CD14-positive monocyte (primary cell): Measurements from ENCODE around the gene PTPRN2. TPM values are rescaled to one million over a fixed set of nuclear protein-coding genes. Genes with fewer than 3 reads are reported as not detected.

Experiments used
- DNase-seq, 3 donors: peaks; one replicate each; pipeline ENCODE4 v3.0.0-alpha.2; 2011 to 2022
- H2AFZ ChIP-seq: 2 replicates; pipeline ENCODE4 v1.6.0; 2012; ENCODE audit warnings: mild to moderate bottlenecking, low read depth, low read length, inconsistent platforms; ENCODE audit not compliant: insufficient read depth, poor library complexity, severe bottlenecking
- H3K27ac ChIP-seq, 2 donors: 1 replicate in 1 of 2; 2 replicates in 1 of 2; pipeline ENCODE4 v1.5.1; 2012 to 2013; ENCODE audit warnings: low read length in 2 of 2, control low read depth in 1 of 2, inconsistent platforms in 1 of 2, low read depth in 1 of 2, mild to moderate bottlenecking in 1 of 2
- H3K27me3 ChIP-seq, 2 donors: one replicate each; pipeline versions ENCODE4 v1.6.0 to v1.6.1; 2011 to 2013; ENCODE audit warnings: low read length in 2 of 2; ENCODE audit not compliant: control insufficient read depth in 2 of 2, insufficient read depth in 2 of 2
- H3K36me3 ChIP-seq, 2 donors: replicated peaks in 1 of 2; 1 replicate in 1 of 2; 2 replicates in 1 of 2; pipeline versions ENCODE4 v1.5.1 to v1.6.1; 2012 to 2013; ENCODE audit warnings: low read length in 2 of 2, control low read depth in 1 of 2, inconsistent platforms in 1 of 2, mild to moderate bottlenecking in 1 of 2; ENCODE audit not compliant: insufficient read depth in 2 of 2, control insufficient read depth in 1 of 2
- H3K4me1 ChIP-seq, 2 donors: 1 replicate in 1 of 2; 2 replicates in 1 of 2; pipeline versions ENCODE4 v1.5.1 to v1.6.1; 2012 to 2013; ENCODE audit warnings: low read length in 2 of 2, control low read depth in 1 of 2, inconsistent platforms in 1 of 2, mild to moderate bottlenecking in 1 of 2, moderate library complexity in 1 of 2; ENCODE audit not compliant: insufficient read depth in 2 of 2, control insufficient read depth in 1 of 2
- H3K4me2 ChIP-seq: replicated peaks from 2 replicates; pipeline ENCODE3; 2012; ENCODE audit warnings: low read length, moderate library complexity, mild to moderate bottlenecking; ENCODE audit not compliant: poor library complexity, severe bottlenecking; ENCODE audit errors: extremely low read depth
- H3K4me3 ChIP-seq, 3 experiments: fragments of 200-600 bp in 1 of 3; sonication (generic) in 1 of 3; replicated peaks in 1 of 3; 1 replicate in 2 of 3; 2 replicates in 1 of 3; pipeline ENCODE4 v1.5.1; 2011 to 2013; ENCODE audit warnings: low read length in 3 of 3, mild to moderate bottlenecking in 3 of 3, control low read depth in 2 of 3, low read depth in 2 of 3, inconsistent platforms in 1 of 3, moderate library complexity in 1 of 3
- H3K79me2 ChIP-seq: 2 replicates; pipeline ENCODE4 v1.6.0; 2012; ENCODE audit warnings: mild to moderate bottlenecking, control low read depth, inconsistent platforms, low read length, moderate library complexity; ENCODE audit not compliant: insufficient read depth
- H3K9ac ChIP-seq: 2 replicates; pipeline ENCODE4 v1.6.0; 2017; ENCODE audit warnings: low read length, mild to moderate bottlenecking; ENCODE audit not compliant: insufficient read depth, poor library complexity, severe bottlenecking
- H3K9me3 ChIP-seq, 2 donors: replicated peaks in 1 of 2; 1 replicate in 1 of 2; 2 replicates in 1 of 2; pipeline versions ENCODE4 v1.5.1 to v1.6.1; 2012 to 2013; ENCODE audit warnings: low read length in 2 of 2, control low read depth in 1 of 2; ENCODE audit not compliant: control insufficient read depth in 1 of 2, insufficient read depth in 1 of 2
- H4K20me1 ChIP-seq: 2 replicates; pipeline ENCODE4 v1.6.0; 2012; ENCODE audit warnings: mild to moderate bottlenecking, low read length, control low read depth, moderate library complexity; ENCODE audit not compliant: insufficient read depth
- H3K27ac Mint-ChIP-seq, 7 donors: one replicate each; pipeline ENCODE4 v1.8.0; 2020; ENCODE audit warnings: mild to moderate bottlenecking in 7 of 7, mixed read lengths in 7 of 7, moderate library complexity in 6 of 7, inconsistent platforms in 2 of 7
- H3K27me3 Mint-ChIP-seq, 3 donors: one replicate each; pipeline ENCODE4 v1.8.0; 2021 to 2022; ENCODE audit warnings: low read depth in 3 of 3, mild to moderate bottlenecking in 3 of 3, mixed read lengths in 3 of 3, moderate library complexity in 3 of 3, inconsistent platforms in 1 of 3
- H3K36me3 Mint-ChIP-seq, 2 donors: one replicate each; pipeline ENCODE4 v1.8.0; 2020; ENCODE audit warnings: mixed read lengths in 2 of 2, inconsistent platforms in 1 of 2, mild to moderate bottlenecking in 1 of 2
- H3K4me1 Mint-ChIP-seq: one replicate; pipeline ENCODE4 v1.8.0; 2020; ENCODE audit warnings: mild to moderate bottlenecking, mixed read lengths
- H3K4me3 Mint-ChIP-seq, 2 donors: one replicate each; pipeline ENCODE4 v1.8.0; 2020; ENCODE audit warnings: mild to moderate bottlenecking in 2 of 2, mixed read lengths in 2 of 2, moderate library complexity in 1 of 2
- H3K9me3 Mint-ChIP-seq, 7 donors: one replicate each; pipeline ENCODE4 v1.8.0; 2020 to 2022; ENCODE audit warnings: mixed read lengths in 7 of 7, mild to moderate bottlenecking in 6 of 7, moderate library complexity in 6 of 7, inconsistent platforms in 2 of 7
- WGBS: methylation state at CpG from one replicate; pipeline ENCODE4 v1.1.5; 2013; ENCODE audit warnings: missing lambda C conversion rate; ENCODE audit not compliant: insufficient coverage; 5-methylcytosine and 5-hydroxymethylcytosine counted together
- intact Hi-C, 2 donors: fragments of 100-400 bp; cut with micrococcal nuclease; formaldehyde crosslinking; loops; one replicate each; pipeline versions ENCODE4 v1.15.0 to v1.15.1; 2023
- polyA plus RNA-seq, 3 donors: library from polyadenylated mRNA; depleted of rRNA in 1 of 3; unstranded in 2 of 3; stranded (reverse) in 1 of 3; fragments of 300-500 nt in 2 of 3; fragments of >200 nt in 1 of 3; fragmentation: Illumina TruSeq in 2 of 3; gene quantifications; 1 replicate in 2 of 3; 2 replicates in 1 of 3; pipeline ENCODE4 v1.2.3, GENCODE V29; 2012 to 2021
- TF ChIP-seq, protein P1 (sequence below): fragments of 200-600 bp; IDR thresholded peaks from one replicate; pipeline ENCODE4 v1.8.0; 2022; ENCODE audit warnings: antibody characterized with exemption, mild to moderate bottlenecking

Gene PTPRN2
- polyA plus RNA-seq, 3 donors: 0.25 to 1.4 (median 0.97) TPM

DNA sequence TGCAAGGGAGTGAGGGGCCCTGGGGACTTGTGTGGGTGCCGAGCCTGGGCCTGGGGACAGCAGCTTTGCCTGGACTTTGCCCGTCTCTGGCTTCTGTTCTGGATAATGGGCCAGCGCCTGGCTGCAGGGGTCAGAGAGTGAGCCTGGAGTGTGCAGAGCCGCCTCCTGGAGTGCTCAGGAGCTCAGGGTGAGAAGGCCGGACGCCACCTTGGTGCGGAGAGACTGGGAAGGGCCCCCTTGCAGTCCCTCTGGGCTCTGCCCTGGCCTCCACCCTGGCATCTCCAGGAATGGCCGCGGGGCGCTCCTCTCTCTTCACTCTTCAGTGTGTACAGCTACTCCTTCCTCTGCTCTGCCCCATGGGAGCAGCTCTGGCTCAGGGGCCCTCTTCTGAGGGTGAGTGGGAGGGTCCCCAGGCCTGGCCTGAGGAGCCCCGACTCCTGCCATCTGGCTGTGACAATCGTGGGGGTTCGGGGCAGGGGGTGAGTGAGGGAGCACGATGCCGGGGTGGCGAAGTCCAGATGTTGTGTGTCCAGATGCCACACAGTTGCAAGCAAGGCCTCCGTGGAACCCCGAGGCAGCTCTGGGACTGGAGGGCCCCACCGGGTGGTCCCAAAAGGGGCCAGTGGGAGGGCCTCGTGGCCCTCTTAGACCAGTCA is 1063.7 kb downstream of the PTPRN2 start:
- Histone ChIP-seq H3K4me3 (no peak overlapping the region), H3K9ac (no peak overlapping the region), H4K20me1 (no peaks in the 10 kb centered on the region), H3K79me2 (no peaks in the 10 kb centered on the region), H3K9me3 (no peaks in the 10 kb centered on the region), H3K4me1 (no peaks in the 10 kb centered on the region), H3K36me3 (no peaks in the 10 kb centered on the region), H2AFZ (no peak overlapping the region), H3K27ac (no peak overlapping the region), H3K4me2 (no peak overlapping the region), H3K27me3 (no peaks in the 10 kb centered on the region)
- TF ChIP-seq, protein P1, sequence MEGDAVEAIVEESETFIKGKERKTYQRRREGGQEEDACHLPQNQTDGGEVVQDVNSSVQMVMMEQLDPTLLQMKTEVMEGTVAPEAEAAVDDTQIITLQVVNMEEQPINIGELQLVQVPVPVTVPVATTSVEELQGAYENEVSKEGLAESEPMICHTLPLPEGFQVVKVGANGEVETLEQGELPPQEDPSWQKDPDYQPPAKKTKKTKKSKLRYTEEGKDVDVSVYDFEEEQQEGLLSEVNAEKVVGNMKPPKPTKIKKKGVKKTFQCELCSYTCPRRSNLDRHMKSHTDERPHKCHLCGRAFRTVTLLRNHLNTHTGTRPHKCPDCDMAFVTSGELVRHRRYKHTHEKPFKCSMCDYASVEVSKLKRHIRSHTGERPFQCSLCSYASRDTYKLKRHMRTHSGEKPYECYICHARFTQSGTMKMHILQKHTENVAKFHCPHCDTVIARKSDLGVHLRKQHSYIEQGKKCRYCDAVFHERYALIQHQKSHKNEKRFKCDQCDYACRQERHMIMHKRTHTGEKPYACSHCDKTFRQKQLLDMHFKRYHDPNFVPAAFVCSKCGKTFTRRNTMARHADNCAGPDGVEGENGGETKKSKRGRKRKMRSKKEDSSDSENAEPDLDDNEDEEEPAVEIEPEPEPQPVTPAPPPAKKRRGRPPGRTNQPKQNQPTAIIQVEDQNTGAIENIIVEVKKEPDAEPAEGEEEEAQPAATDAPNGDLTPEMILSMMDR: no peak
- Mint-ChIP-seq H3K4me1 (no peaks in the 10 kb centered on the region), H3K36me3 (no peaks in the 10 kb centered on the region), H3K9me3 (no peaks in the 10 kb centered on the region), H3K27ac (no peak overlapping the region), H3K4me3 (no peak overlapping the region), H3K27me3 (peaks cover 2 to 9% (median 7%) of the 10 kb centered on the region in 3 donors)
- 90% methylated on average over 15 of the region's 20 CpGs for WGBS
- intact Hi-C loops: no loop called here
- no peak for DNase-seq

DNA sequence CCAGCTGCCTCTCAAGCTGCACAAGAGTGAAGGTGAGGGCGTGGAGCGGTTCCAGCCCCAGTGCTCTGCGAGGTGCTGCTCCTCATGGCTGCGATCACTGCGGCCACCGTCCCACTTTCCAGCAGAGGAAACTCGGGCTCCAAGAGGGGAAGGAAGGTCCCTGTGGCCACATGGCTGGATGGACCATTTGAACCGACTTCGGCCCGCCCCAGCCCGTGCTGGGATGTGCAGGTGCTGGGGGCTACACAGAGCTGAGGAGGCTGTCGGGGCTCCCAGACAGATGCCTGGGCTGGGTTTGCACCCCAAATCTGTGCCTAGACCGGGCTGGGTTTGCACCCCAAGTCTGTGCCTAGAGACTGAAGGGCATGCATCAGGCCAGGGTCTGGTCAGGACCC is 1064.3 kb downstream of the PTPRN2 start:
- Mint-ChIP-seq H3K4me1 (no peaks in the 10 kb centered on the region), H3K4me3 (no peak overlapping the region), H3K27me3 (peaks cover 2 to 13% (median 7%) of the 10 kb centered on the region in 3 donors), H3K36me3 (no peaks in the 10 kb centered on the region), H3K9me3 (no peaks in the 10 kb centered on the region), H3K27ac (no peak overlapping the region)
- Histone ChIP-seq H3K4me1 (no peaks in the 10 kb centered on the region), H3K9me3 (no peaks in the 10 kb centered on the region), H4K20me1 (no peaks in the 10 kb centered on the region), H3K79me2 (no peaks in the 10 kb centered on the region), H3K4me2 (no peak overlapping the region), H3K36me3 (no peaks in the 10 kb centered on the region), H3K27me3 (no peaks in the 10 kb centered on the region), H2AFZ (no peak overlapping the region), H3K27ac (no peak overlapping the region), H3K9ac (no peak overlapping the region), H3K4me3 (no peak overlapping the region)
- no peak for DNase-seq
- intact Hi-C loops: no loop called here
- 92% methylated on average over 12 of the region's 13 CpGs for WGBS
- TF ChIP-seq, protein P1: no peak
